SK-MEL-5 (cell line): Measurements from ENCODE around the gene TTYH3. TPM values are rescaled to one million over a fixed set of nuclear protein-coding genes. Genes with fewer than 3 reads are reported as not detected.

ENCODE experiments used
- DNase-seq: peaks from one replicate; pipeline ENCODE4 v3.0.0-alpha.2; 2016; ENCODE audit warnings: low read depth, low spot score
- in situ Hi-C: cut with HindIII; loops from 2 replicates; pipeline ENCODE4 v1.10.0; 2016; ENCODE audit warnings: low sequenced_read_pairs, high pct_unique_total_duplicates, low pct_unique_long_range_greater_than_20kb
- total RNA-seq: library from RNA; depleted of rRNA; stranded (reverse); fragments of >200 nt; shearing (Covaris generic); gene quantifications from 2 replicates; pipeline ENCODE4 v1.2.3, GENCODE V29; 2014

The TTYH3 gene
- total RNA-seq, 1 experiment from 2014 or later = 156 TPM

GRCh38 chr7:2639695-2640481 lies 8.1 kb downstream of the TTYH3 start:
- peak; percentile 17 for DNase-seq
- in situ Hi-C loops = no loop called here

- in situ Hi-C loops = no loop called here
- peak; percentile 28 for DNase-seq
Observed at GRCh38 chr7:2640482-2640830, 8.7 kb downstream of the TTYH3 start.

GRCh38 chr7:2640846-2641316 lies 9.1 kb downstream of the TTYH3 start:
- in situ Hi-C loops = no loop called here
- peak; percentile 24 for DNase-seq

GRCh38 chr7:2641406-2642393 lies 9.9 kb downstream of the TTYH3 start:
- peak; percentile 81 for DNase-seq

GRCh38 chr7:2643386-2644219 lies 11.8 kb downstream of the TTYH3 start:
- DNase-seq = peak; percentile 81
- in situ Hi-C loops = no loop called here

More at GRCh38 chr7:2641406-2642393, 9.9 kb downstream of the TTYH3 start:
- in situ Hi-C loops = no loop called here

GRCh38 chr7:2644220-2644561 lies 12.4 kb downstream of the TTYH3 start:
- in situ Hi-C loops = no loop called here

GRCh38 chr7:2644562-2645273 lies 12.9 kb downstream of the TTYH3 start:
- in situ Hi-C loops = no loop called here
- peak; percentile 39 for DNase-seq

More at GRCh38 chr7:2644220-2644561, 12.4 kb downstream of the TTYH3 start:
- DNase-seq = peak; percentile 36

- in situ Hi-C loops = no loop called here
- peak; percentile 52 for DNase-seq
Observed at GRCh38 chr7:2645274-2645868, 13.6 kb downstream of the TTYH3 start.

- peak; percentile 14 for DNase-seq
- in situ Hi-C loops = no loop called here
Observed at GRCh38 chr7:2646336-2646679, 14.5 kb downstream of the TTYH3 start.

GRCh38 chr7:2646680-2647571 lies 15.1 kb downstream of the TTYH3 start:
- peak; percentile 60 for DNase-seq
- in situ Hi-C loops = no loop called here

- in situ Hi-C loops = no loop called here
Observed at GRCh38 chr7:2647594-2648172, 15.9 kb downstream of the TTYH3 start.

GRCh38 chr7:2649139-2649838 lies 17.5 kb downstream of the TTYH3 start:
- in situ Hi-C loops = no loop called here
- DNase-seq = no peak

More at GRCh38 chr7:2647594-2648172, 15.9 kb downstream of the TTYH3 start:
- DNase-seq = no peak

- in situ Hi-C loops = no loop called here
Observed at GRCh38 chr7:2649991-2650390, 18.2 kb downstream of the TTYH3 start.

GRCh38 chr7:2650451-2650850 lies 18.7 kb downstream of the TTYH3 start:
- in situ Hi-C loops = no loop called here
- DNase-seq = no peak

More at GRCh38 chr7:2649991-2650390, 18.2 kb downstream of the TTYH3 start:
- no peak for DNase-seq

GRCh38 chr7:2651336-2651735 lies 19.6 kb downstream of the TTYH3 start:
- in situ Hi-C loops = no loop called here
- DNase-seq = peak; percentile 68
